A673 (cell line): ENCODE data around the gene ATP1B4.

ENCODE experiments used
- CTCF ChIP-seq: fragments of 300-800, 200-600 bp; sonication (generic); conservative IDR thresholded peaks from 2 replicates; pipeline ENCODE4 v1.5.1; 2017; ENCODE audit warnings: low read depth, mild to moderate bottlenecking, antibody characterized with exemption, low read length, moderate library complexity, mixed read lengths
- EZH2 ChIP-seq: fragments of 200-600 bp; sonication (generic); IDR thresholded peaks from 2 replicates; pipeline ENCODE4 v1.6.1; 2017; ENCODE audit warnings: borderline replicate concordance, low read depth, mild to moderate bottlenecking, mixed read lengths, antibody characterized with exemption, low read length; ENCODE audit not compliant: poor library complexity, severe bottlenecking

- TF ChIP-seq CTCF = no peak
- no peak for TF ChIP-seq EZH2
Observed at GRCh38 chrX:120366794-120367193, 4.9 kb downstream of the ATP1B4 start.
